Natural killer cell (primary cell): ENCODE measurements around the gene PIEZO1. TPM values are rescaled to one million over a fixed set of nuclear protein-coding genes. Genes with fewer than 3 reads are reported as not detected.
A peak's percentile ranks its signal among the peaks of the same experiment; 100 is the strongest.

Source experiments
- ATAC-seq, 3 donors: fragments of 150-1000 bp in 2 of 3; fragments of 200-7000 bp in 1 of 3; cut with Tn5 transposase; 1 replicate in 1 of 3; 2 replicates in 2 of 3; pipeline ENCODE4 v1.10.0; 2021; ENCODE audit warnings: mild to moderate bottlenecking in 2 of 3, moderate library complexity in 2 of 3
- DNase-seq, 2 donors: peaks; one replicate each; pipeline versions ENCODE4 v3.0.0 to v3.0.0-alpha.2; 2013 to 2021; ENCODE audit warnings: mixed read lengths in 1 of 2
- H3K27ac ChIP-seq: one replicate; pipeline ENCODE4 v1.5.1; 2013; ENCODE audit warnings: mild to moderate bottlenecking, low read length
- H3K27me3 ChIP-seq: one replicate; pipeline ENCODE4 v1.6.1; 2013; ENCODE audit warnings: low read length; ENCODE audit not compliant: control insufficient read depth, insufficient read depth
- H3K36me3 ChIP-seq: one replicate; pipeline ENCODE4 v1.6.1; 2013; ENCODE audit warnings: low read length; ENCODE audit not compliant: control insufficient read depth, insufficient read depth
- H3K4me1 ChIP-seq: one replicate; pipeline ENCODE4 v1.6.1; 2013; ENCODE audit warnings: low read length; ENCODE audit not compliant: control insufficient read depth, insufficient read depth
- H3K4me3 ChIP-seq: one replicate; pipeline ENCODE4 v1.5.1; 2013; ENCODE audit warnings: low read length
- H3K9me3 ChIP-seq: one replicate; pipeline ENCODE4 v1.6.1; 2013; ENCODE audit warnings: low read length; ENCODE audit not compliant: control insufficient read depth, insufficient read depth
- H3K27ac Mint-ChIP-seq, 2 donors: one replicate each; pipeline ENCODE4 v1.8.0; 2022; ENCODE audit warnings: mild to moderate bottlenecking in 2 of 2, mixed read lengths in 2 of 2, moderate library complexity in 1 of 2
- H3K27me3 Mint-ChIP-seq, 2 donors: one replicate each; pipeline ENCODE4 v1.8.0; 2022; ENCODE audit warnings: low read depth in 2 of 2, mixed read lengths in 2 of 2
- H3K36me3 Mint-ChIP-seq: one replicate; pipeline ENCODE4 v1.8.0; 2022; ENCODE audit warnings: mixed read lengths
- H3K4me1 Mint-ChIP-seq, 2 donors: one replicate each; pipeline ENCODE4 v1.8.0; 2022; ENCODE audit warnings: mixed read lengths in 2 of 2
- H3K4me3 Mint-ChIP-seq: one replicate; pipeline ENCODE4 v1.8.0; 2022; ENCODE audit warnings: mild to moderate bottlenecking, moderate library complexity, mixed read lengths
- H3K9me3 Mint-ChIP-seq, 2 donors: one replicate each; pipeline ENCODE4 v1.8.0; 2022; ENCODE audit warnings: mixed read lengths in 2 of 2
- WGBS: methylation state at CpG from one replicate; pipeline ENCODE4 v1.1.7; 2013; ENCODE audit warnings: missing lambda C conversion rate; ENCODE audit not compliant: insufficient coverage; 5-methylcytosine and 5-hydroxymethylcytosine counted together
- intact Hi-C: fragments of 100-400 bp; cut with micrococcal nuclease; formaldehyde crosslinking; loops from one replicate; pipeline ENCODE4 v1.14.2; 2022
- total RNA-seq, 4 donors: library from RNA; stranded (reverse); fragments of 120-200 nt in 1 of 4; gene quantifications; one replicate each; pipeline versions ENCODE4 v1.2.3 to v1.2.4, GENCODE V29; 2013 to 2022
- TF ChIP-seq, protein P1 (sequence below): fragments of 200-600 bp; IDR thresholded peaks from one replicate; pipeline ENCODE4 v1.8.0; 2022; ENCODE audit warnings: antibody characterized with exemption

The PIEZO1 gene
- total RNA-seq, 3 donors from 2014 or later (not counting 1 experiment from before 2014, with no cell fraction given): 172 to 197 (median 183) TPM

DNA sequence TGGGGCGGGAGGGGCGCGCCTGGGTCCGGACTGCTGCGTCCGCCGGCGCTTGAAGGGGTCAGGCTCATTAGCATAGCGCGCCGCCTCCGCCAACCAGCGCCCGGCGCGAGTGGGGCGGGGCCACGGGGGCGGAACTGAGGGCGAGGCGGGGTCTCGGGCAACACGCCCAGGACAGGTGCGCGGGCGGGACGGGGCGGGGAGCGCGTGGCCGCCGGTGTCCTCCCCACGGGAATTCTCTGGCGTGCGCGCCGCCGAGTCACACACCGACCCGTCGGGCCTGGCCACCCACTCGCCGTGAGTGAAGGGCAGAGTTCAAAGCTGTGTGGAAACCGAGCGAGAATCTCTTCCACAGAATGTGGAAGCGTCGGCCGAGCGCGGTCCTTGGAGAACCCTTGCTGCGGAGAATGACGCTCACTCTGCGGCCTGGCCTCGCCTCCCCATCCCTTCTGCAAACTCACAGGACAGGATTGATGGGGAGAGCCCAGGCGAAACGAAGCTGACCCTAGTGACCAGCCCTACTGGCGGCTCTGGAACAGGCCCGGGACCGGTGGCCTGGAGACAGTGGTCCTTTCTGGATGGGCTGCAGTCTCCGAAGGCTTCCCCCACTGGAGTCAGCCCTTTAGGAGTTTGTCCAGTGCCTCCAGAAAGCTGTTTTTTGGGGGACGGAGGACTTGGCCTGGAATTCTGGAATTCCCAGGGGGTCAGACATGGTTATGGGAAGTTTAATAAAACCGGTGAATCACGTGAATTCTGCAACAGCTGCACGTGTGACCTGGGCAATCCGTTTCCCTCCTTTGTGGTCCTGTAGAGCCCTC, 98.4 kb downstream of the PIEZO1 start, which contains the start of gene SNAI3:
Gene SNAI3, minus strand, starts transcription at position 69 of the 815 bp plus-strand sequence. CDS start 101 bp downstream, outside the sequence.
- TF ChIP-seq, protein P1, sequence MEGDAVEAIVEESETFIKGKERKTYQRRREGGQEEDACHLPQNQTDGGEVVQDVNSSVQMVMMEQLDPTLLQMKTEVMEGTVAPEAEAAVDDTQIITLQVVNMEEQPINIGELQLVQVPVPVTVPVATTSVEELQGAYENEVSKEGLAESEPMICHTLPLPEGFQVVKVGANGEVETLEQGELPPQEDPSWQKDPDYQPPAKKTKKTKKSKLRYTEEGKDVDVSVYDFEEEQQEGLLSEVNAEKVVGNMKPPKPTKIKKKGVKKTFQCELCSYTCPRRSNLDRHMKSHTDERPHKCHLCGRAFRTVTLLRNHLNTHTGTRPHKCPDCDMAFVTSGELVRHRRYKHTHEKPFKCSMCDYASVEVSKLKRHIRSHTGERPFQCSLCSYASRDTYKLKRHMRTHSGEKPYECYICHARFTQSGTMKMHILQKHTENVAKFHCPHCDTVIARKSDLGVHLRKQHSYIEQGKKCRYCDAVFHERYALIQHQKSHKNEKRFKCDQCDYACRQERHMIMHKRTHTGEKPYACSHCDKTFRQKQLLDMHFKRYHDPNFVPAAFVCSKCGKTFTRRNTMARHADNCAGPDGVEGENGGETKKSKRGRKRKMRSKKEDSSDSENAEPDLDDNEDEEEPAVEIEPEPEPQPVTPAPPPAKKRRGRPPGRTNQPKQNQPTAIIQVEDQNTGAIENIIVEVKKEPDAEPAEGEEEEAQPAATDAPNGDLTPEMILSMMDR: no peak
- Mint-ChIP-seq H3K27me3 (no peaks in the 10 kb centered on the region), H3K36me3 (no peaks in the 10 kb centered on the region), H3K27ac (peak within 1 kb of the TSS; percentile 36 to 73), H3K4me1 (peaks cover 15 to 45% of the 10 kb centered on the region in 2 donors), H3K4me3 (peak within 1 kb of the TSS; percentile 84), H3K9me3 (no peaks in the 10 kb centered on the region)
- H3K4me1 ChIP-seq: peaks cover 55% of the 10 kb centered on the region
- H3K36me3 ChIP-seq: no peaks in the 10 kb centered on the region
- ATAC-seq: peak; percentile 86 to 94 (median 93)
- H3K27ac ChIP-seq: peak within 1 kb of the TSS; percentile 63
- peak within 1 kb of the TSS; percentile 92 for H3K4me3 ChIP-seq
- H3K27me3 ChIP-seq: no peaks in the 10 kb centered on the region
- intact Hi-C loops: loop anchor here (1.0 to 5.0 kb wide), 3 partner anchors 14 to 66 kb away; partner anchors contain the start of gene IL17C
- DNase-seq: peak; percentile 88 to 89
- H3K9me3 ChIP-seq: no peaks in the 10 kb centered on the region
- 12% methylated on average over 65 of the region's 65 CpGs for WGBS

DNA sequence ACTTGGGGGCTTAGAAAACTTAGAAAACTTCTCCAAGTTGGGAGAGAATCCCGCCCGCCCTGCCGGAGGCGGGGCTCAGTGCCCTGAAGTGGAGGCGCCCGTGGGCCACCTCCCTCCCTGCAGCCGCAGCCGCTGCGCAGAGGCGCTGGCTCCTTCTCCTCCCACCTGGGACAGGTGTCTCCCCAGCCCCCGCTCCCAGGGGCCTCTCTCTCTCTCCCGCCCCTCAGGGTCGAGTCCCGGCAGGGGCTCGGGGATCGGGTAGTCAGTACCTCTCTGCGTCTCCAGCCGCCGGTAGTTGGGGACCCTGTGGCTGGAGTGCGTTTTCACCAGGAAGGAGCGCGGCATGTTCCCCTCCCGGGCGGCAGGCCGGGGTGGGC, 99.0 kb downstream of the PIEZO1 start:
- no peaks in the 10 kb centered on the region for H3K9me3 ChIP-seq
- peak in 1 of 2 donors; percentile 72 for DNase-seq
- Mint-ChIP-seq H3K36me3 (no peaks in the 10 kb centered on the region), H3K27ac (peak overlapping the region in 1 of 2 donors; percentile 73), H3K9me3 (no peaks in the 10 kb centered on the region), H3K27me3 (no peaks in the 10 kb centered on the region), H3K4me1 (peaks cover 15 to 47% of the 10 kb centered on the region in 2 donors), H3K4me3 (peak overlapping the region; percentile 84)
- intact Hi-C loops: loop anchor here (1.0 to 5.0 kb wide), 3 partner anchors 15 to 66 kb away; partner anchors contain the start of gene IL17C
- under 1% methylated on average over 25 of the region's 25 CpGs for WGBS
- peaks cover 1% of the 10 kb centered on the region for H3K36me3 ChIP-seq
- no peaks in the 10 kb centered on the region for H3K27me3 ChIP-seq
- H3K27ac ChIP-seq: peak overlapping the region; percentile 63
- TF ChIP-seq, protein P1: no peak
- H3K4me3 ChIP-seq: peak overlapping the region; percentile 92
- peak; percentile 47 to 59 (median 49) for ATAC-seq
- H3K4me1 ChIP-seq: peaks cover 55% of the 10 kb centered on the region

DNA sequence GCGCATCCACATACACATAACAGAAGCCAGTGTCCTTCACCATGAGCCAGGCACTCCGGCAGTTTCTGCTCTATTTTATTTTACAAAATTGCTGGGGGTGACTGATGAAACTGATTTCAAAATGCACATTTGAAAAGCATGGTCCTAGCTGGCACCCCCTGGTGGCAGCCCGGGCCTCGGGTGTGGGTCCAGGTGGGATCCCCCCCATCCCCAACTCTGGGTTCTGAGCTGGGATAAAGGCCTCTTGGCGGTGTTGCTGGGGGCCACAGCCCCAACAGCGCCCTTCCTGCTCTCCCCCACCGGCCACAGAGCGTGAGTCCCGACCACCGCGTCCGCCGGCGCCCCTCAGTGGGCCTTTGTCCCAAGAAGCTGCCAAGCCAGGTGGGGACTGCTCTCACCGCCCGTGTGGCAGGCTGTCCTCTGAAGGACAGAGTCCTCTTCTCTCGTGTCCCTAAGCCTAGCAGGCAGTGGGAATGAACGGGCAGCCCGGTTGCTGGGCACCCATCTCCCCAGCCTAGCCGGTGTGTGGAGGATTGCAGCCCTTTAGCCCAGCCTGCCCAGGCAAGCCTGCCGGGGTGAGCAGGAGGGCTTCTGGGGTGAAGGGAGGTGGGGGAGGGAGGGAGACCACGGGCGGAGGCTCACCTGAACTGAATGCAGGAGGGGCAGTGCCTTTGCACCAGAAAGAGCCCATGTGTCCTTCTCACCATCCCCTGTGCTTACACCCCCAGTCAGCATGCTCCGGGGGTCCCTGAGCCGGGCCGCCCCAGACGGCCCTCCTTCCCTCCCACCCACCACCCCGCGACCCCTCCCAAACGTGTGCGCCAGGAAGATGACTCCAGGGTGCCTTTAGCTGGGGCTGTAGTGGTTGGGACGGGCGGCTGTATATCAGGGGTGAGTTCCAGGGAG, 99.6 kb downstream of the PIEZO1 start:
- H3K4me1 ChIP-seq: peaks cover 55% of the 10 kb centered on the region
- H3K4me3 ChIP-seq: peak overlapping the region; percentile 92
- 6% methylated on average over 32 of the region's 33 CpGs for WGBS
- H3K36me3 Mint-ChIP-seq: no peaks in the 10 kb centered on the region
- DNase-seq: peak; percentile 65 to 72
- no peaks in the 10 kb centered on the region for H3K9me3 Mint-ChIP-seq
- peaks cover 10 to 41% of the 10 kb centered on the region in 2 donors for H3K4me1 Mint-ChIP-seq
- H3K4me3 Mint-ChIP-seq: peak overlapping the region; percentile 84
- peak; percentile 24 to 44 (median 33) for ATAC-seq
- peak overlapping the region; percentile 36 to 73 for H3K27ac Mint-ChIP-seq
- TF ChIP-seq, protein P1: peak; percentile 77
- H3K27ac ChIP-seq: peak overlapping the region; percentile 63
- no peaks in the 10 kb centered on the region for H3K27me3 Mint-ChIP-seq
- intact Hi-C loops: loop anchor here (1.0 to 5.0 kb wide), 4 partner anchors 15 to 65 kb away; partner anchors contain the start of gene IL17C
- H3K9me3 ChIP-seq: no peaks in the 10 kb centered on the region
- peaks cover 6% of the 10 kb centered on the region for H3K36me3 ChIP-seq
- no peaks in the 10 kb centered on the region for H3K27me3 ChIP-seq
